NCI-H2107 treated with DMSO at 0.1 percent for 48 hours (cell line): Measurements from ENCODE around the gene BCAS3.
"Not testable (repeated sequence)": the region's sequence is repeated elsewhere in the genome, so short reads cannot be mapped to it uniquely, and the experiment has no call there.

ENCODE experiments used
- DNase-seq: peaks from one replicate; lab custom pipeline; 2025; ENCODE audit not compliant: unreplicated experiment; lab: John Stamatoyannopoulos, UW

The BCAS3 gene

DNA sequence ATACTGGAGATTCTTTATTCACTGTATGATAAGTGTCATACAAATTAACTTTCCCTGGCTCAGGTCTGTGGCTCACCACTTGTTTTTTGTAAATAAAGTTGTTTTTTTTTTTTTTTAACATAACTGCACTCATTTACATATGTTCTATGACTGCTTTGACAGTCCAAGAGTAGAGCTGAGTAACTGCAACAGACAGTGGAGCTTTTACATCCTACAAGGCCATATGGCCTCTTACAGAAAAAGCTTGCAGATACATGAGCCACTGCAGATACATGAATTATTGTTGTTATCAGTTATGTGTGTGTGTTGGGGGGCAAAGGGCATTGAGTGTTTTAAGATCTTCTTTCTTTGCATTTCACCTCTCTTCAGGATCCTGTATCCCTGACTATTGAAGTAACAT is 311.7 kb downstream of the BCAS3 start:
- no peak for DNase-seq

DNA sequence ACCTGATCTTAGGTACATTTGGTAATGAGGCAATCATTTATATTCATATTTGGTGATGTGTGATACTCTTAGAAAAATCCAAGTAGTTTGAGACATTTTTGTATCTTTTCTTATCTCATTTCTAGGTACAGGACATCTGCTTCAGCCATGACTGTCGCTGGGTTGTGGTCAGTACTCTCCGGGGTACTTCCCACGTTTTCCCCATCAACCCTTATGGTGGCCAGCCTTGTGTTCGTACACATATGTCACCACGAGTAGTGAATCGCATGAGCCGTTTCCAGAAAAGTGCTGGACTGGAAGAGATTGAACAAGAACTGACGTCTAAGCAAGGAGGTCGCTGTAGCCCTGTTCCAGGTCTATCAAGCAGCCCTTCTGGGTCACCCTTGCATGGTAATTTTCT is 312.2 kb downstream of the BCAS3 start:
- DNase-seq = no peak

DNA sequence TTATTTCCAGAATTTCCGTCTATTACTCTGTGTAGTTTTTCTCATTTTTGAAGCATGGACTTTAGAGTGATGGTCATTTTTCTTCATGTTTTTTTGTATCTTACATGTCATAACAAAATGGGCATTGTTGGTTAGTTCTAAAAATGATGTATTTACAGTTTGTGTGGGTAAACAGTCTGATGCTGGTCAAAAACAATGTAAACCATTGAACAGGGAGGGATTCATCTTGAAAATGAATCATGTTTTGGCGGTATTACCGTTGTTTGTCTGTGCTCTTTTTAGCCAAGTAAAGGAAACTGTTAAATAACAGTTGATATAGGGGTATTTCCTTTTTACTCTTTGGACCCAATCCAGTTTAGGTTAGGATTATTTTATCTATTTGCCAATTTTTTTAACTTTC is 315.8 kb downstream of the BCAS3 start:
- DNase-seq = no peak

DNA sequence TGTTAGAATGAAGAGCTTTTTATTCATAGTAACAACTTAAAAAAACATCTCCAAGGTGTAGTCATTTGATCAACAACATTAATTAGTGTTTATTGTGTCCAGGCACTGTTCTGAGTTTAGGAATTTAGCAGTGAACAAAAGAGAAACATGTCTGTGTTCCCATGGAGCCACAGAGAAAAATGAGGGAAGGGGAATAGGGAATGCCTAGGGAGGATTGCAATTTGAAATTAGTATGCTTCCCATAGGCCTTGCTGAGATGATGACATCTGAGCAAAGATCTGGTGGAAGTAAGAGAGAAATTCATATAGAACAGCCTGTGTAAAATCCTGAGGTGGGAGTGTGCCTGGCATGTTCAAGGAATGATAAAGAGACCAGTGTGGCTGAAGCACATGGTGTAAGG is 318.0 kb downstream of the BCAS3 start:
- no peak for DNase-seq

DNA sequence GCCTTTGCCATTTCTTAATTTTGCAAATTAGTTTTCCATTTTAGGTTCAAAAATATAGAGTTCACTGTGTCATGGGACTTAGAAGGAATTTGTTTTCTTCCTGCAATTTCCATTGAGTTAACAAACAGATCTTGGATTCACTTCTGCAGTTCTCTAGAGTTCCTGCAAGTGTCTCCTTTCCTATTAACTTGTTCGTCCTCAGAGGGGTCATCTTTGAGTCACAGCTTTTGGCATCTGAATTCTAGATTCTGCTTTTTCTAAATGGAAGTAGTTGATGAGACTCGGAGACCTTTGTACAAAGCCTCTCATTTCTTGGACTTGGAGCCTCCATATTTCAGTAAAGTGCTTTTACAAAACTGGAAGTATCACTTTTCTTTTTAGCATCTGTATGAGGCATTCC is 323.3 kb downstream of the BCAS3 start:
- DNase-seq = no peak

DNA sequence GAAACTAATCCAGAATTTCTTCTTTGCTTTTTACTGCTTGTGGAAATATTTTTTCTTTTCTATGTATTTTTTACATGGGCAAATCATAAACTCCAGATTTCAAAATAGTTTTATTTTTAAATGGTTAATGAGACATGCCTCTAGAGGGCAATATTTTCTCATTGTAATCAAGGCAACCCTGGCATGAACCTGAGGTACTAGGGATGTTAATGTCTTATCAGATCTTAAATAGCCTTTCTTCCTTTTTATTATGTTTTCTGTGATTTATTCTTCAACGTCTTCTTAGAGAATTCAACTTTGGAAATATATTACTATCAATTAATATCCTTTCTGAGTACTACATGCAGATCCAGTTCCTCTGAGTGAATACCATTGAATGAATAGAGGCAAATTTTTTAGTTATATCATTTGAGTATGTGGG is 324.7 kb downstream of the BCAS3 start:
- peak; percentile 40 for DNase-seq

DNA sequence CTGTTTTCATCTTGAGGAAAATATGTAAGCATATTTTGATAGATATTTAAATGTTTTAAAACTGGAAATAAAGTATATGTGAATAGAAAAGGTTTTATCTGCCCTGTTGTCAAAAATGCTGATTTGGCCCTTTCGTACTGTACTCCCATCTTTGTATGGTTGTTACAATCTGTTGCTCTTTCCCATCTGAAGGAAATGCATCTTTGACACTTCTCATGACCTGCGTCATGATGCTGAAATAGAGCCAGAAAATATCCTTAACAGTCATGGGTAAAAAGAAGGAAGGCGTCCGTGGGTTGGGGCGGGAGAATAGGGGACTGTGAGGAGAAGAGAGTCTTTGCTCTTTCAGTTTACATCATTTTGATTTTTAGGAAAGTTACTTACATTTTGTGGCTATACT is 327.7 kb downstream of the BCAS3 start:
- no peak for DNase-seq

DNA sequence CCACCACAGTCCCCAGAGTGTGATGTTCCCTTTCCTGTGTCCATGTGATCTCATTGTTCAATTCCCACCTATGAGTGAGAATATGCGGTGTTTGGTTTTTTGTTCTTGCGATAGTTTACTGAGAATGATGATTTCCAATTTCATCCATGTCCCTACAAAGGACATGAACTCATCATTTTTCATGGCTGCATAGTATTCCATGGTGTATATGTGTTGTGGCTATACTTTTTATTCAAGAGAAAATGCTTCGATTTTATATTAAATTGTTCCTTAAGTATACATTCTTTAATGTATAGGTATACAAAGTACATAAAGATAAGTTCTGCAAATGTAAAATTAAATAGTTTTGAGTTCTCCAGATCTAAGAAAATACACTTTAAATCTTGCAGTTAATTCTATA is 328.3 kb downstream of the BCAS3 start:
- DNase-seq = not testable (repeated sequence)

DNA sequence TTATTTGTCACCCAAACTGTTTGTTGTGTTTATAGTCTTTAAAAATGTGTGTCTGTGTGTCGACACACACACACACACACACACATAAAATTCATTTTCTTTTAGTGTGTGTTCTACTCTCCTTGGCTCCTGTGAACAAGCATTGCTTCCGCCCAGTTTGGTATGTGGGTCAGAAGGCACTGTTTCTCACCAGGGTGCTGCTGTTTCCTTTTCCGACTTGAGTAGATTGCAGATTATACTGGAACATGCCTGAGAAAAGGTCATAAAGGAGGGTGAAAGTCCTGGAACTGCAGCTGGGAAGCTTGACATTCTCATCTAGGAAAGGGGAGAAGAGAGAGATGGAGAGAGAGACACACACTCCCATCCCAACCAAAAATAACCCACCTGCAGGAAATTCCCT is 330.3 kb downstream of the BCAS3 start:
- no peak for DNase-seq

DNA sequence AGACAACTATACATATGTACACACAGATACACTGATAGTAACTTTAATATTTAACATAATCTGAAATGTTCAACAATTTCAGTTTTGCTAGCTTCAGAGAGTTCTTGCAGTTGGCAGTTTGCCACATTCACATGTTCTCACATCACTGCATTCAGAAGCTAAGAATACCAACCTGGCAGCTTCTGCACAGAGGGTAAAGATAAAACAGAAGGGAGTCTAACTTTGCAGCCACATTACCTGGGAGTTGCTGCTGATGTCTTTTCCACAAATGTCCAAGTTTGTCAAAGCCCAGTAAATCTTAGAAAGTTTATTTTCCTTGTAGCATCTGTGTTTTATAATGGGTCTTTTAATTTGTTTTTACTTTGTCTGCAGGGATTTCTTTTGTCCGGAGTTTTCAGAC is 332.0 kb downstream of the BCAS3 start:
- peak; percentile 0 for DNase-seq

DNA sequence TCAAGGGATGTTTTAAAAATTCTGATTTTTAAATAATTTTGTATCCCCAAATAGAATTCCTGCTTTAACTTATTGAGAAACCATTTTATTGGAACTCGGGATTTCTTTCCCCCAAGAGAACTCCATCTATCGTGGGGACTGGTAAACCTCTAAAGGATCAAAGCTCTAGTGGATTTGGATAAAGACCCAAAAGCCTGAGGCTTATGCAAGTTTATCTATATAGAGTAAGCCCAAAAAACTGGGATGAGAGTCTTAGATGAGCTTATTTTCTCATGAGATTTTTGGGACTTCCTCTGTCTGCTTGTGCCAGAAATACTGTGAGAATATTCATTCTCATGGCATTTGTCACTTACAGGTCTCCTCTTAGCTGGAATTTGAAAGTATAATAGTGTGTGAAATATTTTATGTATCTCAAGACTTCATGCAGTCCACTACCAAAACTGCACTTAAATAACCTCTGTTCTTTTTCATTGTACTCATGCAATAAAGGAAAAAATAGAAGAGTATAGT is 333.1 kb downstream of the BCAS3 start:
- DNase-seq = no peak

DNA sequence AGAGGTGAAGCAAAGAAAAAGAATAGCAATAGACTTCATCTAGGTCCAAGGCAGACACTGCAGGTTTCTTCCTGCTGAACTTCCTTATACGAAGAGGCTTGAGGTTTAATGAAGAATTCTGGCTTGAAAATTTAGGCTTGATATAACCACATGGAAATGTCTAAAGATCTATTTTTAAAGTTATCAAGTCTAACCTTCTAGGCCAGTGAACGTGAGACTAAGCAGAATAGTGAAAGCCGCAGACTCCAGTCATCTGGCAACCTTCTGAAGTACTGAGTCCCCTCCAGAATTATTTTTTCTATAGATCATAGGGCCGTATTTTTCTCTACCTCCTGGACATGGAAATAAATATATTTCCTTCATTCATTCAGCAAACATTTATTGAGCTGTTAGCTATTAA is 333.6 kb downstream of the BCAS3 start:
- no peak for DNase-seq

DNA sequence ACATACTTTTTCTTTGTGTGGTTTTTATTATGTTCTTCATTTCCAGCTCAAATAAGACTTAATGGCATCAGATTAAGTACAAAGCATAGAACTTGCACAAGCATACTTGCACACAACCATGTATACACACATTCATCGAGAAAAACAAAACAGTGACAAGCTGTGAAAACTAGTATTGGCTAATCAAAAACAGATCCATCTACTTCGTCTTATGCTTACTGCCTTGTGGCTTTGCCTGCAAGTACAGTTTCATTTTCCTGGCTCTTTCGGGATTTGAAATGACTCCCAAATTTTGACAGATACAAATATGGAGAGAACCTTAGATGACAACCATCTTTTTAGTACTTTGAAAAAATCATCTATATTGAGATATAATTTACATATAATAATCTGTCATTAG is 338.3 kb downstream of the BCAS3 start:
- DNase-seq = no peak

DNA sequence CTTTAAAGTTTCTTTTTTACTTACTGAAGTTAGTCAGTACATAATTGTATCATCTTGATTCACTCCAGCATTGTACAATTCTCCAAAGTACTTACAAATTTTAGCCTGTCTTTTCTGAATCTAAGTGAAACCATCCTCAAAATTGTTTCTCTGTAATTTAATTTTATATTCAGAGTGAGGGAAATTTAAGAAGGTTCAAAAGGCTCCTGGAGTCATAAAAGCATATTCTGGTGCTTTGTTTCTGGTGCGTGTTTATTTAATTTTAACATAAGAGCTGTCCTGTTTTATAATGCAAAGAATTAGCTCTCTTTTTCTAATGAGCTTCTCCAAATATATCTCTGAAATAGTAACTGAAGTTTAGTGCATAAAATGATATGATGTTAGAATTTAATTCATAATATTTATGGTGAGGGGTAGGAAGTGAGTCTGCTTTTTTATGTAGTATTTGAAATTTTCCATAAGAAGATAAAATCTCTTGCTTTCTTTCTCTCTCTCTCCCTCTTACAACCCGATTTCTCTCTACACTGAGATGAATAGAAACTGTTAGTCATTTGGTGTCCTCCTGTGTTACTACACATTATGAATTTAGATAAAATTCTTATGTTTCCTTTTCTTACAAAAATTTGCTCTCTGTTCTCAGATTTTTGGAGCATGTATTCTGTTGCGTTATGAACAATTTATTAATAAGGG is 339.8 kb downstream of the BCAS3 start:
- no peak for DNase-seq

DNA sequence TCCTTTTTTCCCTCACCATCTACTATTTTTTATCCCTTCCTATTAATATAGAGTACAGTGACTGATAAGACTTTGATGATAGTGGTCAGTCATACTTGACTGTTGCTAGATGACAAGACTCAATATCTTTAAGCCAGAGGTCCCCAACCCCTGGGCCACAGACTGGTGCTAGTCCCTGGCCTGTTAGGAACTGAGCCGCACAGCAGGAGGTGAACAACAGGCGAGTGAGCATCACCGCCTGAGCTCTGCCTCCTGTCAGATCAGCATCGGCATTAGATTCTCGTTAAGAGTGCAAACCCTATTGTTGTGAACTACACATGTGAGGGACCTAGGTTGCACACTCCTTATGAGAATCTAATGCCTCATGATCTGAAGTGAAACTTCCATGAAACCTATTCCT is 341.3 kb downstream of the BCAS3 start:
- no peak for DNase-seq

DNA sequence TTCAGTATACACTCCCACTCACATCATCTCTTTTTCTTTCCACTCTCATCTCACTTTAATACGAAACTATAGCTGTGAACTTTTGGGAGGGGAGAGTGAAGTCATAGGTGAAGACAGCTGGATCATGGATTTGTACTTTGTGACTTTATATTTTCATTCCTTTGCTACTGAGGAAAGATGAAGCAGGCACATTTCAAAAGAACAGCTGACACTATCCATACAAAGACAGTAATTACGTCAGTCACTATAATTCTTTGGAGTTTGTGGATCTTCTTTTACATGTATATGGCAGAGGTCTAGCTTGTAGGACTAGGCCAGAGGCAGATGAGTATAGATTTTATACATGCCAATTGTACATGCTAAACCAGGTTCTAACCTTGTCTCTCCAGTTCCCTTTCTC is 346.3 kb downstream of the BCAS3 start:
- DNase-seq = no peak

DNA sequence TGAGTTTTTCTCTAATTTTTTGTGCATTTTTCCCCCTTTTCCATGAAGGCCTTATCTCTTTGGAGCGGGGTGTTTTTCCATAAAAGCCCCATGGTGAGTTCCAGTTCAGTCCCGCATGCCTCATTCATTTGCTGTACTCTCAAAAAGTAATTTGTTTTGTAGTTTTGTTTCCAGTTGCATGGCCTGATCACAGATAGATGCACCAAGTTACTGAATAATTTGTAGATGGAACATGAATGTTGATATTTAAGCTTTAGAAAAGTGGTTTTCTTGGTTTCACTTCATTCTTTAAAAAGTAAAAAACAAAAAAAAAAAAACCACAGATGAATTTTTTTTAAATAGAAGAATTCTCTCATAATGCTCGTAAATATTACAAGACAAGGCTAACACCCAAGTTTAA is 349.2 kb downstream of the BCAS3 start:
- no peak for DNase-seq

DNA sequence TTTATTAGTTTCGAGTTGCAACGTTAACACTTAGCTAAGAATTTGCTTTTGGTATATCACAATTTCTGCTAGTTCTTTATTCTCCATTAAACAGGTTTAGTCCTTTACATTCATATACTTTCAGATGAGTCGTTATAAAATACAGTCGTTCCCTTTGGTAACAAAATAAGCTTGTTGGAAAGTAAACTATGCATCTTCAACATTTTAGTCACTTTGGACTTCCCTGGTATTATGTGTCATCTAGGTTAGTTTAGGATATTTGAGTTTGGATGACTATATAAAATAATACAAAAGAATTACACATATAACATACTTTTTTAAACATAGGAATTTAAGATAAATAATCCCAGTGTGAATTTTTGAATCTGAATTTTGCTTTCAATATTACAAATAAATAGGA is 351.5 kb downstream of the BCAS3 start:
- DNase-seq = no peak

DNA sequence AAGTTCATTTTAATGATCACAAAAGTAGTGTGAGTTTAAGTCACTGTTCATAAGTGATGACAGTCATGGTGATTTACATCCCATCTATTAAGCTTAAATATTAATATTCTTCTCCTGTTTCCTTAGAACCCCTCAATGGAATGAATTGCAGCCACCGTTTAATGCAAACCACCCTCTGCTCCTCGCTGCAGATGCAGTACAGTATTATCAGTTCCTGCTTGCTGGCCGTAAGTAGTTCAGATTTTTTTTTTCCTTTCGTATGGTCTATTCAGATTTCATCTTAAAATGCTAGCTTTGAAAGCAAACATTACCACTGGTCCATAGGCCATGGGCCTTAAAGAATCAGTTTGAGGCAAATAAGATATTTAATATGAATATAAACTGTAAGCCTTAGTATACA is 363.0 kb downstream of the BCAS3 start:
- DNase-seq = no peak

DNA sequence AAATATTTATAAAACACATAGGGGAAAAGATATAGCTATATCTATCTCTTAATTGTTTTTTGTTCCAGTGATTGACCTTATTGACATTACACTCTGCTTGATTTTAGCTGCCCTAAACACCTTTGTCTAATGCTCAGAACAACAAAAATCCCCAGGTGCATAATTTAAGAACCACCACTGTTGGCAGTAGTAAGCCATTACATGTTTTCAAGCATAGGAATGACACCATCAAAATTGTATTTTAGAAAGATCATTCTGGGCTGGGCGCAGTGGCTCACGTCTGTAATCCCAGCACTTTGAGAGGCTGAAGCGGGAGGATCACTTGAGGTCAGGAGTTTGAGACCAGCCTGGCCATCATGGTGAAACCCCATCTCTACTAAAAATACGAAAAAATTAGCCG is 364.7 kb downstream of the BCAS3 start:
- not testable (repeated sequence) for DNase-seq

DNA sequence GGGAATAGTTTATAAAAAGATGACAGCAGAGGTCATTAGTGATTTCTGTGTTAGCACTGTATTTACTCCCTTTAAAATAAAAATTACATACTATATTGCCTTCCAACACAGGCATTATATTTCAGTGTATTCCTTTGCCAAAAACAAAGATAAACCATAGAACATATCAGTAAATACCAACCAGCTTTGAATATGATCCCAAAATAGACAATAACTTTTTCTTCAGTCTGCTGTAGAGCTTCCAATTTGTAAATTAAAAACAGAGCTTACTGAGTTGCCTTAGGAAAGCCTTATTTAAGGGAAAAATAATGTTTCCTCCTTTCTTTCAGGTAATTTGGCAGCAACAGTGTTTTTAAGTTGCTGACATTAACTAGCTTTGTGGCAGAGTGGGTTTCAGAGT is 369.9 kb downstream of the BCAS3 start:
- no peak for DNase-seq

DNA sequence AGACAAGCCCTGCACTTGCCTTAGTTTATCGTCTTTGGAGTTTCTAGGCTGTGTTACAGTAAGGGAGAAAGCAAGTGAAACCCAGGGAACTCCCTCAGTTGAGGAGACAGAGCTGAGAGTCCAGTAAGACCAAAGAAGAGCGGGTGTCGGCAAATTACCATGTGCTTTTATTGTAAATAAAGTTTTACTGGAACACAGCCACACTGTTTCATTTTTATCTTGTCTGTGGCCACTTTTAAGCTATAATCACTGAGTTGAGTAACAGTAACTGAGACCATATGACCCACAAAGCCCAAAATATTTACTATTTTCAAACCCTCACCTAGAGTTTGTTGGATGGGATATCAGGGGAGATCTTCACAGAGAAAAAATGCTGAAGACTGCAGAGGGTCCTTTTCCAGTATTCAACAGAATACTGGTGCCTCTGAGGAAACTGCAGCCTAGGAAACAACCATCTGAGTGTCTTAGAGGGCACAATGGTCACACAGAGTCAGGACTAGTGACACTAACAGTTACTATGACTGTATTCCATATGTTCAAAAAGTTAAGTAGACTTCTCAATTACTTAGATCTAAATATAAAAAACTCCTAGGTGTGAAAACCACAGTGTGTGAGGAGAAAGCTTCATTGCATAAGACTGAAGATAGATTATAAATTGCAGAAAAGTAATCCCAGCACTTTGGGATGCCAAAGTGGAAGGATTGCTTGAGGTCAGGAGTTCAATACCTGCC is 370.9 kb downstream of the BCAS3 start:
- DNase-seq = no peak

DNA sequence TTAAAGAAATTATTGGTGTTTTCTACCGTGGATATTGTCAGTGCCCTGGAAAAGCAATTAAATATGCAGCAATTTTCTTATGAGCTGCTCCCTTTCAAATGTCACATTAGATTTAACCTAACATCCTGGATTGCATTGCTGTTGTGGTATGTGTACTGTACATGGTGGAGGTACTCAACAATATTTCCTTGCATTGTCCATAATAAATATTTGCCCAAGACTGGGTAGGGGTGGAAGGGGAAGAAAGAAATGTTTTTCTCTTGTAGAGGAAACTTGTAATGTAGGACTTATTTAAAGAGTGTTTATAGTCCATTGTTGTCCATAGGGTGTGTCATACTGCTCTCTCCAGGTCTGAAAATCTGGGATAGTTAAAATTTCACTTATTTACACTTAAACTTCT is 375.8 kb downstream of the BCAS3 start:
- no peak for DNase-seq
